IMR-90 (cell line): ENCODE results near the gene CABP5. TPM values are rescaled to one million over a fixed set of nuclear protein-coding genes. Genes with fewer than 3 reads are reported as not detected.

Experiments
- ATAC-seq: fragments of 200-7000 bp; cut with Tn5 transposase; 2 replicates; pipeline ENCODE4 v1.9.1; 2020; ENCODE audit warnings: low read depth, mild to moderate bottlenecking, moderate library complexity
- BruUV-seq: library from RNA; stranded (reverse); fragments of 400-500 nt; replicated peaks from 2 replicates; lab custom pipeline; 2021; lab: Mats Ljungman, UMichigan
- CTCF ChIA-PET: fragments of 300-600 bp; formaldehyde crosslinking; extraction: SDS; loops from one replicate; lab custom pipeline; 2021; ENCODE audit warnings: antibody characterized with exemption; lab: Yijun Ruan, JAX
- POLR2A ChIA-PET: fragments of 300-600 bp; sonication (Branson Sonifier 250); formaldehyde crosslinking; loops from one replicate; lab custom pipeline; 2022; ENCODE audit warnings: antibody characterized with exemption; ENCODE audit not compliant: unreplicated experiment; lab: Charles Lee
- DNase-seq: peaks from one replicate; pipeline ENCODE4 v3.0.0; 2013
- H2AFZ ChIP-seq: replicated peaks from 2 replicates; pipeline ENCODE3; 2013; ENCODE audit warnings: low read length, mild to moderate bottlenecking; ENCODE audit not compliant: poor library complexity
- H2AK5ac ChIP-seq: 2 replicates; pipeline ENCODE4 v1.6.1; 2013; ENCODE audit warnings: low read depth, low read length, inconsistent platforms
- H2AK9ac ChIP-seq: replicated peaks from 2 replicates; pipeline ENCODE3; 2013; ENCODE audit warnings: mild to moderate bottlenecking, low read depth, low read length, moderate library complexity; ENCODE audit not compliant: poor library complexity
- H2BK120ac ChIP-seq: 2 replicates; pipeline ENCODE4 v1.6.1; 2013; ENCODE audit warnings: low read depth, low read length, inconsistent platforms
- H2BK15ac ChIP-seq: 3 replicates; pipeline ENCODE4 v1.6.1; 2013; ENCODE audit warnings: low read depth, low read length, inconsistent platforms
- H2BK20ac ChIP-seq: 2 replicates; pipeline ENCODE4 v1.6.1; 2013; ENCODE audit warnings: low read depth, mild to moderate bottlenecking, inconsistent platforms, low read length, moderate library complexity
- H2BK5ac ChIP-seq: 2 replicates; pipeline ENCODE4 v1.6.1; 2013; ENCODE audit warnings: mild to moderate bottlenecking, low read depth, low read length, inconsistent platforms; ENCODE audit not compliant: poor library complexity, severe bottlenecking
- H3K14ac ChIP-seq: replicated peaks from 2 replicates; pipeline ENCODE4 v1.6.1; 2013; ENCODE audit warnings: low read depth, low read length, inconsistent platforms
- H3K18ac ChIP-seq: 2 replicates; pipeline ENCODE4 v1.6.1; 2013; ENCODE audit warnings: low read depth, low read length, control low read depth
- H3K23ac ChIP-seq: 2 replicates; pipeline ENCODE4 v1.6.1; 2013; ENCODE audit warnings: low read depth, low read length, inconsistent platforms
- H3K27ac ChIP-seq: 2 replicates; pipeline ENCODE4 v1.5.1; 2013; ENCODE audit warnings: mild to moderate bottlenecking, control low read depth, low read length; ENCODE audit not compliant: insufficient read depth
- H3K27me3 ChIP-seq: 2 replicates; pipeline ENCODE4 v1.6.1; 2013; ENCODE audit warnings: low read length; ENCODE audit not compliant: control insufficient read depth, insufficient read depth
- H3K36me3 ChIP-seq: 2 replicates; pipeline ENCODE4 v1.6.1; 2013; ENCODE audit warnings: low read length, mixed read lengths; ENCODE audit not compliant: control insufficient read depth, insufficient read depth
- H3K4ac ChIP-seq: 2 replicates; pipeline ENCODE4 v1.6.1; 2013; ENCODE audit warnings: low read depth, low read length, inconsistent platforms
- H3K4me1 ChIP-seq: 2 replicates; pipeline ENCODE4 v1.6.1; 2013; ENCODE audit warnings: low read length, mixed read lengths; ENCODE audit not compliant: control insufficient read depth, insufficient read depth
- H3K4me2 ChIP-seq: 2 replicates; pipeline ENCODE4 v1.6.1; 2013; ENCODE audit warnings: low read depth, mild to moderate bottlenecking, control low read depth, low read length, moderate library complexity
- H3K4me3 ChIP-seq: 2 replicates; pipeline ENCODE4 v1.5.1; 2013; ENCODE audit warnings: low read depth, mild to moderate bottlenecking, control low read depth, low read length, moderate library complexity; ENCODE audit not compliant: insufficient read depth
- H3K56ac ChIP-seq: 2 replicates; pipeline ENCODE4 v1.6.1; 2013; ENCODE audit warnings: low read length, inconsistent platforms; ENCODE audit not compliant: insufficient read depth; ENCODE audit errors: extremely low read depth
- H3K79me1 ChIP-seq, 2 experiments: 2 replicates each; pipeline ENCODE4 v1.6.1; 2013; ENCODE audit warnings: low read length in 2 of 2, inconsistent platforms in 1 of 2, low read depth in 1 of 2
- H3K9ac ChIP-seq: 2 replicates; pipeline ENCODE4 v1.6.1; 2013; ENCODE audit warnings: low read depth, low read length, control low read depth
- H3K9me1 ChIP-seq: 2 replicates; pipeline ENCODE4 v1.6.1; 2013; ENCODE audit warnings: low read length, inconsistent platforms; ENCODE audit not compliant: insufficient read depth
- H3K9me3 ChIP-seq: 2 replicates; pipeline ENCODE4 v1.6.1; 2013; ENCODE audit warnings: low read length; ENCODE audit not compliant: control insufficient read depth, insufficient read depth
- H4K20me1 ChIP-seq: 2 replicates; pipeline ENCODE4 v1.6.1; 2013; ENCODE audit warnings: low read length, inconsistent platforms; ENCODE audit not compliant: insufficient read depth
- H4K5ac ChIP-seq: 2 replicates; pipeline ENCODE4 v1.6.1; 2013; ENCODE audit warnings: mild to moderate bottlenecking, low read depth, low read length, control low read depth
- H4K8ac ChIP-seq, 2 experiments: 2 replicates each; pipeline ENCODE4 v1.6.1; 2013; ENCODE audit warnings: low read depth in 2 of 2, low read length in 2 of 2, control low read depth in 1 of 2, inconsistent platforms in 1 of 2
- H4K91ac ChIP-seq: 2 replicates; pipeline ENCODE4 v1.6.1; 2013; ENCODE audit warnings: low read depth, low read length, inconsistent platforms; ENCODE audit not compliant: insufficient read depth
- BHLHE40 ChIP-seq: fragments of 150-350 bp; IDR thresholded peaks from 2 replicates; pipeline ENCODE4 v1.6.1; 2016; ENCODE audit warnings: mild to moderate bottlenecking, low read depth, low read length
- WGBS, 2 experiments: methylation state at CpG; one replicate each; pipeline versions ENCODE4 v1.1.5 to v1.1.7; 2013; ENCODE audit warnings: missing lambda C conversion rate in 2 of 2; ENCODE audit not compliant: insufficient read length in 1 of 2; ENCODE audit errors: extremely low coverage in 2 of 2; 5-methylcytosine and 5-hydroxymethylcytosine counted together
- dilution Hi-C: fragments of 300-500 bp; cut with HindIII; formaldehyde crosslinking; loops from one replicate; pipeline ENCODE4 v1.14.3; 2018; ENCODE audit warnings: low sequenced_read_pairs; ENCODE audit not compliant: unreplicated experiment
- in situ Hi-C: fragments of 300-500 bp; cut with MboI; formaldehyde crosslinking; loops from 3 replicates; pipeline ENCODE4 v1.14.3; 2019; ENCODE audit warnings: low sequenced_read_pairs, inconsistent platforms, mixed read lengths
- intact Hi-C: fragments of 100-400 bp; cut with micrococcal nuclease; formaldehyde crosslinking; loops from 2 replicates; pipeline ENCODE4 v1.10.0; 2022
- polyA plus RNA-seq, 3 experiments: library from polyadenylated mRNA; depleted of rRNA; stranded (reverse); fragments of >200 nt; gene quantifications; 2 replicates each; pipeline ENCODE4 v1.2.3, GENCODE V29; 2012; ENCODE audit warnings: low replicate concordance in 1 of 3
- total RNA-seq: library from RNA; depleted of rRNA; stranded (reverse); fragments of >200 nt; gene quantifications from 2 replicates; pipeline ENCODE4 v1.2.3, GENCODE V29; 2012

The CABP5 gene
- total and polyA plus RNA-seq, 2 of the 4 experiments (the other 2 are of a cell fraction): not detected

DNA sequence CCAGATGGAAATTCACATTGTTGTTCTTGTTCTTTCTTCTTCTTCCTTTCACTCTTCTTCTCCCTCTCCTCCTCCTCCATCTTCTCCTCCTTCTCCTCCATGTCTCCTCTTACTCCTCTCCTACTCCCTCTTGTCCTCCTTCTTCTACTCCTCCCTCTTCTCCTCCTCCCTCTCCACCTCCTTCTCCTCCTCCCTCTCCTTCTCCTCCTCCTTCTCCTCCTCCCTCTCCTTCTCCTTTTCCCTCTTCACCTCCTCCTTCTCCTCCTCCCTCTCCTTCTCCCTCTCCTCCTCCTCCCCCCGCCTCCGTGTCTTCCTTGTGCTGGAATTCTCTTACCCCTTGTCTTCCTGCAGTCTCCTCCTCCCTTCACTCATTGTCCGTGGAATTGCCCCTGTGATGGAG is 18.4 kb downstream of the CABP5 start:
- ATAC-seq (no peak), DNase-seq (no peak)
- no peak overlapping the region for H4K91ac ChIP-seq
- WGBS, 2 experiments: no CpG with 5 or more reads among the region's 3 CpGs
- BruUV-seq: no TSS peak
- H3K56ac ChIP-seq: no peak overlapping the region
- H3K23ac ChIP-seq: no peak overlapping the region
- no peak overlapping the region for H2BK20ac ChIP-seq
- no peaks in the 10 kb centered on the region for H3K9me3 ChIP-seq
- H2AK5ac ChIP-seq: no peak overlapping the region
- CTCF ChIA-PET: no interaction called here
- H3K18ac ChIP-seq: no peak overlapping the region
- POLR2A ChIA-PET: no interaction called here
- H2AFZ ChIP-seq: no peak overlapping the region
- no peak overlapping the region for H2BK5ac ChIP-seq
- H2BK15ac ChIP-seq: no peak overlapping the region
- in situ Hi-C loops (no loop called here), dilution Hi-C loops (no loop called here), intact Hi-C loops (no loop called here)
- H3K4ac ChIP-seq: no peak overlapping the region
- H3K36me3 ChIP-seq: no peaks in the 10 kb centered on the region
- H3K4me3 ChIP-seq: no peak overlapping the region
- no peaks in the 10 kb centered on the region; the same call in none of the 2 replicates for H3K27me3 ChIP-seq
- no peak overlapping the region for H4K8ac ChIP-seq
- TF ChIP-seq BHLHE40: no peak
- no peaks in the 10 kb centered on the region for H3K9me1 ChIP-seq
- no peak overlapping the region for H3K4me2 ChIP-seq
- no peaks in the 10 kb centered on the region for H3K4me1 ChIP-seq
- no peaks in the 10 kb centered on the region for H4K20me1 ChIP-seq
- H3K14ac ChIP-seq: no peak overlapping the region
- no peak overlapping the region for H3K27ac ChIP-seq
- no peak overlapping the region for H2AK9ac ChIP-seq
- H3K79me1 ChIP-seq: no peaks in the 10 kb centered on the region
- H2BK120ac ChIP-seq: no peak overlapping the region
- no peak overlapping the region for H3K9ac ChIP-seq
- no peak overlapping the region for H4K5ac ChIP-seq
